Lower leg skin (tissue), 3 donors: Measurements from ENCODE around the gene ALPK1.

Experiments
- POLR2A ChIP-seq, 2 donors: fragments of 450-650 bp; IDR thresholded peaks; one replicate each; pipeline ENCODE4 v1.6.1; 2016 to 2017; ENCODE audit warnings: antibody characterized with exemption in 2 of 2, mild to moderate bottlenecking in 1 of 2, moderate library complexity in 1 of 2
- TF ChIP-seq, protein P1 (sequence below), 3 donors: fragments of 450-650 bp; IDR thresholded peaks; one replicate each; pipeline ENCODE4 v1.5.1; 2016; ENCODE audit warnings: antibody characterized with exemption in 3 of 3, mild to moderate bottlenecking in 3 of 3, moderate library complexity in 2 of 3

- TF ChIP-seq, protein P1, sequence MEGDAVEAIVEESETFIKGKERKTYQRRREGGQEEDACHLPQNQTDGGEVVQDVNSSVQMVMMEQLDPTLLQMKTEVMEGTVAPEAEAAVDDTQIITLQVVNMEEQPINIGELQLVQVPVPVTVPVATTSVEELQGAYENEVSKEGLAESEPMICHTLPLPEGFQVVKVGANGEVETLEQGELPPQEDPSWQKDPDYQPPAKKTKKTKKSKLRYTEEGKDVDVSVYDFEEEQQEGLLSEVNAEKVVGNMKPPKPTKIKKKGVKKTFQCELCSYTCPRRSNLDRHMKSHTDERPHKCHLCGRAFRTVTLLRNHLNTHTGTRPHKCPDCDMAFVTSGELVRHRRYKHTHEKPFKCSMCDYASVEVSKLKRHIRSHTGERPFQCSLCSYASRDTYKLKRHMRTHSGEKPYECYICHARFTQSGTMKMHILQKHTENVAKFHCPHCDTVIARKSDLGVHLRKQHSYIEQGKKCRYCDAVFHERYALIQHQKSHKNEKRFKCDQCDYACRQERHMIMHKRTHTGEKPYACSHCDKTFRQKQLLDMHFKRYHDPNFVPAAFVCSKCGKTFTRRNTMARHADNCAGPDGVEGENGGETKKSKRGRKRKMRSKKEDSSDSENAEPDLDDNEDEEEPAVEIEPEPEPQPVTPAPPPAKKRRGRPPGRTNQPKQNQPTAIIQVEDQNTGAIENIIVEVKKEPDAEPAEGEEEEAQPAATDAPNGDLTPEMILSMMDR (IDR thresholded peaks at IDR 0.05), result no peak
- TF ChIP-seq POLR2A (IDR thresholded peaks at IDR 0.05), result no peak
Measured at GRCh38 chr4:112290341-112290740, 6.8 kb upstream of the ALPK1 start.
